Stomach (tissue), 4 donors: Measurements from ENCODE around the gene AP5S1.

ENCODE experiments used
- CTCF ChIP-seq, 7 experiments: fragments of 450-650 bp in 4 of 7; fragments of 200-600 bp in 3 of 7; sonication (generic) in 3 of 7; IDR thresholded peaks; one replicate each; pipeline ENCODE4 v1.5.1; 2016 to 2019; ENCODE audit warnings: antibody characterized with exemption in 7 of 7, control low read depth in 2 of 7, mild to moderate bottlenecking in 1 of 7
- POLR2A ChIP-seq, 4 donors: fragments of 450-650 bp; IDR thresholded peaks; one replicate each; pipeline ENCODE4 v1.6.1; 2016; ENCODE audit warnings: antibody characterized with exemption in 4 of 4, control low read depth in 2 of 4, mild to moderate bottlenecking in 1 of 4, moderate library complexity in 1 of 4

DNA sequence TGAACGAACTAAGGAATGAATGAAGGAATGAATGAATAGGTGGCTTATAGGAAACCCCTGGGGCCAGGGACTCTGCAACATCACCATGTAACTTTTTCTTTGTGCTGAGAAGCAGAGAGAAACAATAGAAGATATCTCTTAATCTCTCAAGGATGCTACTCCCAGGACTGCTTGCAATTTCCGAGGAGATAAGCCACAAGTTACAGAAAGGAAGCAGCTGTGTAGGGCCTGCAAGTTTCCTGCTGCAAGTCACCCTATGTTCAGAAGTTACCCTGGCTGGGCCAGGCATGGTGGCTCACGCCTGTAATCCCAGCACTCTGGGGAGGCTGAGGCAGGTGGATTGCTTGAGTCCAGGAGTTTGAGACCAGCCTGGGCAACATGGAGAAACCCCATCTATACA is 19.0 kb downstream of the AP5S1 start:
- TF ChIP-seq POLR2A (IDR thresholded peaks at IDR 0.05) (no peak), CTCF (IDR thresholded peaks at IDR 0.05) (no peak)
